Upper lobe of left lung (tissue), 6 donors: ENCODE measurements around the gene AP5Z1. TPM values are rescaled to one million over a fixed set of nuclear protein-coding genes. Genes with fewer than 3 reads are reported as not detected.

Source experiments
- ATAC-seq, 2 donors: fragments of 200-7000 bp; cut with Tn5 transposase; one replicate each; pipeline ENCODE4 v1.9.1; 2022; ENCODE audit warnings: mild to moderate bottlenecking in 2 of 2, moderate library complexity in 2 of 2; ENCODE audit not compliant: low FRiP score in 2 of 2
- DNase-seq, 2 donors: peaks; one replicate each; pipeline ENCODE4 v3.0.0-alpha.2; 2019 to 2020
- H3K27ac ChIP-seq, 4 donors: fragments of 200-600 bp; sonication (generic); one replicate each; pipeline ENCODE4 v1.5.1; 2016 to 2019
- H3K27me3 ChIP-seq, 4 donors: fragments of 200-600 bp; sonication (generic); one replicate each; pipeline ENCODE4 v1.5.1; 2017 to 2019
- H3K36me3 ChIP-seq, 4 donors: fragments of 200-600 bp; sonication (generic); one replicate each; pipeline ENCODE4 v1.5.1; 2016 to 2019
- H3K4me1 ChIP-seq, 4 donors: fragments of 200-600 bp; sonication (generic); one replicate each; pipeline ENCODE4 v1.5.1; 2018 to 2019
- H3K4me3 ChIP-seq, 4 donors: fragments of 200-600 bp; sonication (generic); one replicate each; pipeline ENCODE4 v1.5.1; 2017 to 2019; ENCODE audit warnings: mild to moderate bottlenecking in 2 of 4, moderate library complexity in 1 of 4
- H3K9me3 ChIP-seq, 4 donors: fragments of 200-600 bp; sonication (generic); one replicate each; pipeline ENCODE4 v1.5.1; 2018 to 2019
- CTCF ChIP-seq, 6 experiments: fragments of 450-650 bp in 4 of 6; fragments of 200-600 bp in 2 of 6; sonication (generic) in 2 of 6; IDR thresholded peaks; one replicate each; pipeline ENCODE4 v1.5.1; 2016 to 2019; ENCODE audit warnings: antibody characterized with exemption in 6 of 6
- EP300 ChIP-seq, 4 donors: sonication (generic); formaldehyde crosslinking; IDR thresholded peaks; one replicate each; pipeline ENCODE4 v1.5.1; 2017; ENCODE audit warnings: antibody characterized with exemption in 4 of 4, control low read depth in 2 of 4
- POLR2A ChIP-seq, 4 donors: fragments of 450-650 bp; IDR thresholded peaks; one replicate each; pipeline ENCODE4 v1.5.1; 2016 to 2017; ENCODE audit warnings: antibody characterized with exemption in 4 of 4, mild to moderate bottlenecking in 2 of 4
- POLR2AphosphoS5 ChIP-seq, 2 donors: sonication (generic); formaldehyde crosslinking; IDR thresholded peaks; one replicate each; pipeline ENCODE4 v1.5.1; 2017; ENCODE audit warnings: antibody characterized with exemption in 2 of 2
- WGBS, 2 donors: methylation state at CpG; one replicate each; pipeline ENCODE4 v1.1.5; 2017 to 2018; 5-methylcytosine and 5-hydroxymethylcytosine counted together
- total RNA-seq, 6 donors: library from RNA; depleted of rRNA in 4 of 6; stranded (reverse); fragments of >200 nt in 4 of 6; gene quantifications; one replicate each; pipeline versions ENCODE4 v1.1.0 to v1.2.1, GENCODE V29; 2016 to 2021
- donor health status: DM: no; HTN: no; CAD: no; lungs with moderate emphysema.
- donor health status: DM: no; HTN: yes; CAD: no; lungs with severe emphysema.

AP5Z1 gene
- total RNA-seq, 6 donors from 2014 or later: 23.4 to 152 (median 52.1) TPM

GRCh38 chr7:4740796-4741195 lies 34.6 kb upstream of the AP5Z1 start:
- WGBS, 2 donors: 95 to 97% methylated on average over 20 to 21 of the region's 22 CpGs
- ATAC-seq (no peak), DNase-seq (peak in 1 of 2 donors; percentile 69)
- TF ChIP-seq CTCF (IDR thresholded peaks at IDR 0.05): no peak
- no peak for TF ChIP-seq POLR2AphosphoS5 (IDR thresholded peaks at IDR 0.05)
- no peak for TF ChIP-seq POLR2A (IDR thresholded peaks at IDR 0.05)
- no peak for TF ChIP-seq EP300 (IDR thresholded peaks at IDR 0.05)
- Histone ChIP-seq H3K36me3 (peaks cover 4 to 24% (median 12%) of the 10 kb centered on the region in 4 donors), H3K4me3 (no peak overlapping the region), H3K27ac (peak overlapping the region in 1 of 4 donors; percentile 69), H3K4me1 (peaks cover 41 to 51% (median 49%) of the 10 kb centered on the region in 4 donors), H3K9me3 (no peaks in the 10 kb centered on the region), H3K27me3 (no peaks in the 10 kb centered on the region)

GRCh38 chr7:4742051-4742573 lies 33.3 kb upstream of the AP5Z1 start:
- no peak for ATAC-seq
- TF ChIP-seq EP300 (IDR thresholded peaks at IDR 0.05) (no peak), POLR2AphosphoS5 (IDR thresholded peaks at IDR 0.05) (no peak), POLR2A (IDR thresholded peaks at IDR 0.05) (no peak), CTCF (IDR thresholded peaks at IDR 0.05) (no peak)
- 89 to 91% methylated on average over 23 of the region's 23 CpGs for WGBS, 2 donors
- Histone ChIP-seq H3K27ac (peak overlapping the region in 2 of 4 donors; percentile 88 to 89), H3K27me3 (no peaks in the 10 kb centered on the region), H3K4me3 (no peak overlapping the region), H3K9me3 (no peaks in the 10 kb centered on the region), H3K4me1 (peaks cover 53 to 64% (median 62%) of the 10 kb centered on the region in 4 donors), H3K36me3 (peaks cover 4 to 24% (median 12%) of the 10 kb centered on the region in 4 donors)
- DNase-seq: peak in 1 of 2 donors; percentile 70

GRCh38 chr7:4742852-4743251 lies 32.6 kb upstream of the AP5Z1 start:
- 95 to 96% methylated on average over 3 to 10 of the region's 10 CpGs for WGBS, 2 donors
- peaks cover 59 to 68% (median 67%) of the 10 kb centered on the region in 4 donors for H3K4me1 ChIP-seq
- ATAC-seq: no peak

GRCh38 chr7:4744391-4745264 lies 30.8 kb upstream of the AP5Z1 start:
- H3K36me3 ChIP-seq: peaks cover 4 to 29% (median 13%) of the 10 kb centered on the region in 4 donors
- H3K9me3 ChIP-seq: no peaks in the 10 kb centered on the region
- H3K4me3 ChIP-seq: peak overlapping the region in 3 of 4 donors; percentile 22 to 44 (median 44)
- peak in 2 of 4 donors; percentile 40 to 83 for TF ChIP-seq EP300 (IDR thresholded peaks at IDR 0.05)
- TF ChIP-seq POLR2AphosphoS5 (IDR thresholded peaks at IDR 0.05): peak; percentile 86 to 95
- TF ChIP-seq POLR2A (IDR thresholded peaks at IDR 0.05): peak in 2 of 4 donors; percentile 3 to 49
- no peak for TF ChIP-seq CTCF (IDR thresholded peaks at IDR 0.05)
- peak; percentile 100 for DNase-seq
- no peaks in the 10 kb centered on the region for H3K27me3 ChIP-seq
- ATAC-seq: peak; percentile 95 to 96
- WGBS, 2 donors: 11 to 13% methylated on average over 23 to 30 of the region's 31 CpGs
- H3K27ac ChIP-seq: peak overlapping the region; percentile 88 to 94 (median 91)
- H3K4me1 ChIP-seq: peaks cover 52 to 66% (median 60%) of the 10 kb centered on the region in 4 donors

More at GRCh38 chr7:4742852-4743251, 32.6 kb upstream of the AP5Z1 start:
- Histone ChIP-seq H3K27ac (peak overlapping the region in 3 of 4 donors; percentile 88 to 93 (median 89)), H3K27me3 (no peaks in the 10 kb centered on the region), H3K36me3 (peaks cover 4 to 24% (median 12%) of the 10 kb centered on the region in 4 donors), H3K9me3 (no peaks in the 10 kb centered on the region), H3K4me3 (no peak overlapping the region)
- TF ChIP-seq CTCF (IDR thresholded peaks at IDR 0.05): no peak
- TF ChIP-seq POLR2A (IDR thresholded peaks at IDR 0.05): no peak
- TF ChIP-seq EP300 (IDR thresholded peaks at IDR 0.05): no peak
- no peak for TF ChIP-seq POLR2AphosphoS5 (IDR thresholded peaks at IDR 0.05)
- no peak for DNase-seq
